Smooth muscle cell (in vitro differentiated cells): ENCODE data around the gene ERFL. TPM values are rescaled to one million over a fixed set of nuclear protein-coding genes. Genes with fewer than 3 reads are reported as not detected.

ENCODE experiments used
- DNase-seq: peaks from one replicate; lab custom pipeline; 2025; ENCODE audit not compliant: unreplicated experiment; lab: John Stamatoyannopoulos, UW
- H2AFZ ChIP-seq: fragments of 200-600 bp; sonication (generic); 2 replicates; pipeline ENCODE4 v1.6.0; 2016; ENCODE audit warnings: antibody characterized with exemption, low read depth, mild to moderate bottlenecking
- H3F3A ChIP-seq: fragments of 200-600 bp; sonication (generic); 2 replicates; pipeline ENCODE4 v1.6.0; 2017; ENCODE audit warnings: antibody characterized with exemption, low read depth
- H3K27ac ChIP-seq: fragments of 200-600 bp; sonication (generic); 2 replicates; pipeline ENCODE4 v1.5.1; 2016; ENCODE audit warnings: low read depth, mild to moderate bottlenecking
- H3K27me3 ChIP-seq: fragments of 200-600 bp; sonication (generic); 2 replicates; pipeline ENCODE4 v1.6.1; 2016; ENCODE audit warnings: low read depth, mild to moderate bottlenecking
- H3K36me3 ChIP-seq: fragments of 200-600 bp; sonication (generic); 2 replicates; pipeline ENCODE4 v1.5.1; 2016; ENCODE audit warnings: low read depth
- H3K4me1 ChIP-seq: fragments of 200-600 bp; sonication (generic); 2 replicates; pipeline ENCODE4 v1.5.1; 2016; ENCODE audit warnings: low read depth
- H3K4me2 ChIP-seq: fragments of 200-600 bp; sonication (generic); 2 replicates; pipeline ENCODE4 v1.6.0; 2016; ENCODE audit warnings: mild to moderate bottlenecking
- H3K4me3 ChIP-seq: fragments of 200-600 bp; sonication (generic); 2 replicates; pipeline ENCODE4 v1.5.1; 2016; ENCODE audit warnings: mild to moderate bottlenecking
- H3K79me2 ChIP-seq: fragments of 200-600 bp; sonication (generic); 2 replicates; pipeline ENCODE4 v1.6.0; 2016; ENCODE audit warnings: low read depth, mild to moderate bottlenecking
- H3K9ac ChIP-seq: fragments of 200-600 bp; sonication (generic); 2 replicates; pipeline ENCODE4 v1.6.0; 2016; ENCODE audit warnings: low read depth
- H3K9me3 ChIP-seq: fragments of 200-600 bp; sonication (generic); replicated peaks from 2 replicates; pipeline ENCODE4 v1.5.1; 2016; ENCODE audit warnings: low read depth
- H4K20me1 ChIP-seq: fragments of 200-600 bp; sonication (generic); 2 replicates; pipeline ENCODE4 v1.6.0; 2016; ENCODE audit warnings: low read depth
- WGBS: methylation state at CpG from one replicate; pipeline ENCODE4 v1.1.7; 2016; ENCODE audit warnings: low lambda C conversion rate; 5-methylcytosine and 5-hydroxymethylcytosine counted together
- polyA plus RNA-seq: library from polyadenylated mRNA; unstranded; fragments of >200 nt; fragmentation: Nextera tagmentation; extraction: Ambion mirVana; gene quantifications from 2 replicates; pipeline ENCODE4 v1.2.1, GENCODE V29; 2016
- total RNA-seq: library from RNA; depleted of rRNA; stranded (reverse); fragments of >200 nt; gene quantifications from 2 replicates; pipeline ENCODE4 v1.2.3, GENCODE V29; 2014
- TF ChIP-seq, protein P1 (sequence below): fragments of 200-600 bp; sonication (generic); IDR thresholded peaks from 2 replicates; pipeline ENCODE4 v1.5.1; 2017; ENCODE audit warnings: borderline replicate concordance, mild to moderate bottlenecking, antibody characterized with exemption; ENCODE audit not compliant: insufficient read depth, poor library complexity, severe bottlenecking

The ERFL gene
- total RNA-seq (0.09 TPM in 1 of 2 replicates, not detected in the other), polyA plus RNA-seq (0.09 and 0.11 TPM in 2 replicates)

DNA sequence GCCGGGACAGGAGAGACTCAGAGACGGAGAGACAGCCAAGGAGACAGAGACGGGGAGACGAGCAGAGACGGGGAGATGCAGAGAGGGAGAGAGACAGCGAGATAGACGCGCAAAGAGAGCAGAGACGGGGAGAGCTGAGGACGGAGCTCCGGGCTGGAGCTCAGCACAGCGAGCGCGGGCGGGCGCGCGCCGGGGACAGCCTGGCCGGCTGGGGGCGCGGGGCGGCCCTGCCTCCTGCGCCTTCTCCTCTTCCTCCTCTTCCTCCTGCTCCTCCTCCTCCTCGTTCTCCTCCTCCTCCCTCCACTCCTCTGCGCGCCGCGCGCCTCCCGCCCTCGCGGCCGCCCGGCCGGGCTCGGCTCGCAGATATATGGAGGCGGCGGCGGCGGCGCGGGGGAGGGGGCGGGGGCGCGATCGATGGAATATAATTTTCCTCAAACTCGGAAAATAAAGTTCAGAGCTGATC lies at the start of gene ERFL:
TSS of gene ERFL (minus strand) at position 229 of the 463 bp plus-strand sequence. CDS start 15,530 bp downstream, outside the sequence.
- Histone ChIP-seq H2AFZ (no peak within 1 kb of the TSS), H3F3A (no peaks in the 10 kb centered on the region), H3K27me3 (peaks cover 94% of the 10 kb centered on the region), H3K9ac (no peak within 1 kb of the TSS), H3K4me2 (peak within 1 kb of the TSS; percentile 90), H3K4me3 (peak within 1 kb of the TSS; percentile 61), H3K4me1 (no peaks in the 10 kb centered on the region), H3K27ac (no peak within 1 kb of the TSS), H3K79me2 (no peaks in the 10 kb centered on the region), H3K36me3 (no peaks in the 10 kb centered on the region), H3K9me3 (no peaks in the 10 kb centered on the region), H4K20me1 (peaks cover 5% of the 10 kb centered on the region)
- no peak for DNase-seq
- 2% methylated on average over 10 of the region's 49 CpGs for WGBS
- TF ChIP-seq, protein P1, sequence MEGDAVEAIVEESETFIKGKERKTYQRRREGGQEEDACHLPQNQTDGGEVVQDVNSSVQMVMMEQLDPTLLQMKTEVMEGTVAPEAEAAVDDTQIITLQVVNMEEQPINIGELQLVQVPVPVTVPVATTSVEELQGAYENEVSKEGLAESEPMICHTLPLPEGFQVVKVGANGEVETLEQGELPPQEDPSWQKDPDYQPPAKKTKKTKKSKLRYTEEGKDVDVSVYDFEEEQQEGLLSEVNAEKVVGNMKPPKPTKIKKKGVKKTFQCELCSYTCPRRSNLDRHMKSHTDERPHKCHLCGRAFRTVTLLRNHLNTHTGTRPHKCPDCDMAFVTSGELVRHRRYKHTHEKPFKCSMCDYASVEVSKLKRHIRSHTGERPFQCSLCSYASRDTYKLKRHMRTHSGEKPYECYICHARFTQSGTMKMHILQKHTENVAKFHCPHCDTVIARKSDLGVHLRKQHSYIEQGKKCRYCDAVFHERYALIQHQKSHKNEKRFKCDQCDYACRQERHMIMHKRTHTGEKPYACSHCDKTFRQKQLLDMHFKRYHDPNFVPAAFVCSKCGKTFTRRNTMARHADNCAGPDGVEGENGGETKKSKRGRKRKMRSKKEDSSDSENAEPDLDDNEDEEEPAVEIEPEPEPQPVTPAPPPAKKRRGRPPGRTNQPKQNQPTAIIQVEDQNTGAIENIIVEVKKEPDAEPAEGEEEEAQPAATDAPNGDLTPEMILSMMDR = no peak

DNA sequence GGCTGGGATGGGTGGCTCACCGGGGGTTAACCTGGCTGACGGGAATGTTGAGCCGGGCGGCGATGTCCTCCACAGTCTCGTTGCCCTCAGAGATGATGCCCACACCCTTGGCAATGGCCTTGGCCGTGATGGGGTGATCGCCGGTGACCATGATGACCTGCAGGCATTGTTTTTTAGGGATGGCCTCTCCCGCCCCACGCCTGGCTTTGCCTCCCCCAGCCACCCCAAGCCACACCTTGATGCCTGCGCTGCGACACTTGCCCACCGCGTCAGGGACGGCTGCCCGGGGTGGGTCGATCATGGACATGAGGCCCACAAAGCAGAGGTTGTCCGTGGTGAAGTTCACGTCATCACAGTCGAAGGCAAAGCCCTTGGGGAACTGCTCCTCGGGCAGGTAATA lies 49.7 kb upstream of the ERFL start:
- Histone ChIP-seq H4K20me1 (no peaks in the 10 kb centered on the region), H3K79me2 (no peaks in the 10 kb centered on the region), H3K4me3 (no peak overlapping the region), H3K27me3 (no peaks in the 10 kb centered on the region), H3K4me1 (no peaks in the 10 kb centered on the region), H3F3A (no peaks in the 10 kb centered on the region), H3K9me3 (no peaks in the 10 kb centered on the region), H3K4me2 (no peak overlapping the region), H3K36me3 (no peaks in the 10 kb centered on the region), H2AFZ (no peak overlapping the region), H3K9ac (no peak overlapping the region), H3K27ac (no peak overlapping the region)
- 94% methylated on average over 22 of the region's 22 CpGs for WGBS
- TF ChIP-seq, protein P1 = no peak
- DNase-seq = no peak

DNA sequence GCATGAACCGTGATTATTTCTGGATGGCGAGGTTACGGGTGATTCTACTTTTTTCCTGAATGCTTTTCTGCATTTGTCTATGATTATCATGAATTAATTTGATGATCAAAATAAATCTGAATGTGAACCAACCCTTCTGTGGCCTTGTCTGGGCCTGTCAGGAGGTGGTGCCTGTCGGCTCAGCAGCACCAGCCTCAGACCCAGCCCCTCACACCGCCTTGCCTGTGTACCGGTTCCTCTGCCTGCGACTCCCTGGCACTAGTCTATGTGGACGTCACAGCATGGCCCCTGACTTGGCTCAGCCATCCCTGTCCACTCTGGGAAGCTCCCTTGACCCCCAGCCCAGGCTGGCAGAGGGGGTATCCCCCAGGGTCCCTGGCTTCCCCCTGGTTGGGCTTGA lies 46.4 kb upstream of the ERFL start:
- H3K9me3 ChIP-seq = no peaks in the 10 kb centered on the region
- 89% methylated on average over 8 of the region's 8 CpGs for WGBS

More for the DNA sequence above, 46.4 kb upstream of the ERFL start:
- no peaks in the 10 kb centered on the region for H3K79me2 ChIP-seq
- H3K4me3 ChIP-seq = no peak overlapping the region
- no peaks in the 10 kb centered on the region for H3F3A ChIP-seq
- no peaks in the 10 kb centered on the region for H3K4me1 ChIP-seq
- TF ChIP-seq, protein P1 = no peak
- no peak for DNase-seq
- H3K27ac ChIP-seq = no peak overlapping the region
- no peak overlapping the region for H3K4me2 ChIP-seq
- no peak overlapping the region for H2AFZ ChIP-seq
- H3K36me3 ChIP-seq = no peaks in the 10 kb centered on the region
- H4K20me1 ChIP-seq = no peaks in the 10 kb centered on the region
- H3K27me3 ChIP-seq = no peaks in the 10 kb centered on the region
- no peak overlapping the region for H3K9ac ChIP-seq
